Mucosa of rectum (tissue), 2 donors: ENCODE data around the gene PPP2R3B.
"Not testable (repeated sequence)": the region's sequence is repeated elsewhere in the genome, so short reads cannot be mapped to it uniquely, and the experiment has no call there.

Source experiments
- H3K27ac ChIP-seq, 2 donors: one replicate each; pipeline ENCODE4 v1.7.0; 2013; ENCODE audit warnings: inconsistent platforms in 2 of 2, low read depth in 2 of 2, low read length in 2 of 2
- H3K27me3 ChIP-seq, 2 donors: one replicate each; pipeline ENCODE4 v1.7.0; 2013; ENCODE audit warnings: low read length in 2 of 2; ENCODE audit not compliant: control insufficient read depth in 2 of 2, insufficient read depth in 2 of 2
- H3K36me3 ChIP-seq, 2 donors: one replicate each; pipeline ENCODE4 v1.7.0; 2013; ENCODE audit warnings: low read length in 2 of 2; ENCODE audit not compliant: control insufficient read depth in 2 of 2, insufficient read depth in 2 of 2
- H3K4me1 ChIP-seq, 2 donors: one replicate each; pipeline ENCODE4 v1.7.0; 2013; ENCODE audit warnings: low read length in 2 of 2, mild to moderate bottlenecking in 1 of 2; ENCODE audit not compliant: control insufficient read depth in 2 of 2, insufficient read depth in 2 of 2
- H3K4me3 ChIP-seq, 2 donors: one replicate each; pipeline ENCODE4 v1.7.0; 2013; ENCODE audit warnings: low read length in 2 of 2
- H3K9ac ChIP-seq, 2 donors: one replicate each; pipeline ENCODE4 v1.7.0; 2013; ENCODE audit warnings: low read length in 2 of 2, low read depth in 1 of 2, mild to moderate bottlenecking in 1 of 2
- H3K9me3 ChIP-seq, 2 donors: one replicate each; pipeline ENCODE4 v1.7.0; 2013; ENCODE audit warnings: low read length in 2 of 2; ENCODE audit not compliant: control insufficient read depth in 2 of 2
- donor health status: healthy.
- donor health status: Normal muscosa, but diverticular disease.

Gene PPP2R3B

GRCh38 chrX:332496-332860 is 54.2 kb downstream of the PPP2R3B start:
- Histone ChIP-seq H3K36me3 (peaks cover 2 to 5% of the 10 kb centered on the region in 2 donors), H3K9me3 (no peaks in the 10 kb centered on the region), H3K27ac (no peak overlapping the region), H3K4me1 (peaks cover 0 to 2% of the 10 kb centered on the region in 2 donors), H3K4me3 (no peak overlapping the region), H3K27me3 (peaks cover 2 to 5% of the 10 kb centered on the region in 2 donors), H3K9ac (no peak overlapping the region)

DNA sequence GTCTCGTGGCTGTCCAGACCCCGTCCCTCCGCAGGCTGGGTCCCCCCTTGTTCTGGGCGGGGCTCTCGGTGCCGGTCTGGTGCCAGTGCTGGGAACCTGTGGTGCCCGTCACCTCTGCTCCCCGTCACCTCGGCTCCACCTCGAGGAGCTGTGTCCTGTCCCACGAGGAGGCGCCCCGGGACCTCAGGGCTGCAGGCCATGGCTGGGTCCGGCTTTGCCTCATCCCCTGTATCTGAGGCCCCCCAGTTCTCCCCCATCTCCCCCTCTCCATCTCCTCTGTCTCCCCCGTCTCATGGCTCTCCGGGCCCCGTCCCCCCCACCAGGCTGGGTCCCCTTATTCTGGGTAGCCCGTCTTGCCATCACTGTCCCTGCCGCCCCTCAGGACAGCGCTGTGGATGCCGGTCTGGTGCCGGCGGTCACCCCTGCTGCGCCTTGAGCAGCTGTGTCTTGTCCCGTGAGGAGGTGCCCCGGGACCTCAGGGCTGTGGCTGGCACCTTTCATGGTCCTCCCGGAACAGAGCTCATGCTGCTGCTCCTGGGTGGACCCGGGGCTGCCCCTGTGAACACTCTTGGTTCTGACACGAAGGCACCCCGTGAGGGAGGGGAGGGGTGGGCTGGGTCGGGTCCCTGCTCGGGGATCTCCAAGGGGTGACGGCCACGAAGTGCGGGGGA is 54.7 kb downstream of the PPP2R3B start:
- H3K9me3 ChIP-seq: no peaks in the 10 kb centered on the region
- peaks cover 2 to 5% of the 10 kb centered on the region in 2 donors for H3K27me3 ChIP-seq
- peaks cover 2 to 5% of the 10 kb centered on the region in 2 donors for H3K36me3 ChIP-seq
- H3K27ac ChIP-seq: no peak overlapping the region
- no peak overlapping the region for H3K9ac ChIP-seq
- no peak overlapping the region for H3K4me3 ChIP-seq
- H3K4me1 ChIP-seq: peaks cover 0 to 2% of the 10 kb centered on the region in 2 donors

- Histone ChIP-seq H3K36me3 (peaks cover 2 to 5% of the 10 kb centered on the region in 2 donors), H3K9ac (no peak overlapping the region), H3K9me3 (no peaks in the 10 kb centered on the region), H3K27me3 (peaks cover 2 to 5% of the 10 kb centered on the region in 2 donors), H3K4me1 (peaks cover 0 to 2% of the 10 kb centered on the region in 2 donors), H3K27ac (no peak overlapping the region), H3K4me3 (no peak overlapping the region)
Observed at GRCh38 chrX:331151-331824, 55.4 kb downstream of the PPP2R3B start.

DNA sequence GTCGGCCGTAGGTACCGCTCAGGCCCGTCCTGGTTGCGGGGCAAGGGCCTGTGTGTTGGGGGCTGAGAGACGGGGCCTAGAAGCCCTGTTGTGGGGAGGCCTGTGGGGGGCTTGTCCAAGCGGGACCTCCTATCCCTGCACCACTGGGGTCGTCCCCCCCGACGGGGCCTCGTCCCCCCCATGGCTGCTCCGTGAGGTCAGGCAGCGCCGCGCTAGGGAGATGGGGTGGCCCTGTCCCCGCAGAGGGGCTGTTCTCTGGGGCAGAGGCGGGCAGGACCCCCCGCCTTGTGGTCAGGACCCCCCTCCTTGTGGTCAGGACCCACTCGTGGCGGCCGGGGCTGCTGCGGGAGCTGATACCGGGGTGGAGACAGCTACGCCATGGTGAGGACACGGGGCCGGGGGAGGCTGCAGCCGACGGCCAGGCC is 56.0 kb downstream of the PPP2R3B start:
- no peak overlapping the region for H3K9ac ChIP-seq
- H3K36me3 ChIP-seq: peaks cover 2 to 5% of the 10 kb centered on the region in 2 donors
- H3K27ac ChIP-seq: no peak overlapping the region
- no peak overlapping the region for H3K4me3 ChIP-seq
- peaks cover 0 to 2% of the 10 kb centered on the region in 2 donors for H3K4me1 ChIP-seq
- H3K27me3 ChIP-seq: peaks cover 2 to 5% of the 10 kb centered on the region in 2 donors
- H3K9me3 ChIP-seq: no peaks in the 10 kb centered on the region

- not testable (repeated sequence) for H3K36me3 ChIP-seq, H3K27me3 ChIP-seq, H3K27ac ChIP-seq, H3K4me1 ChIP-seq, H3K9me3 ChIP-seq, H3K9ac ChIP-seq, H3K4me3 ChIP-seq
Observed at GRCh38 chrX:330141-330725, 56.5 kb downstream of the PPP2R3B start.

GRCh38 chrX:329291-329910 is 57.3 kb downstream of the PPP2R3B start:
- H3K9me3 ChIP-seq: no peaks in the 10 kb centered on the region
- H3K9ac ChIP-seq: no peak overlapping the region
- H3K36me3 ChIP-seq: peaks cover 0 to 5% of the 10 kb centered on the region in 2 donors
- no peak overlapping the region for H3K4me3 ChIP-seq
- H3K27me3 ChIP-seq: peaks cover 2 to 5% of the 10 kb centered on the region in 2 donors
- peaks cover 0 to 2% of the 10 kb centered on the region in 2 donors for H3K4me1 ChIP-seq
- no peak overlapping the region for H3K27ac ChIP-seq

- Histone ChIP-seq H3K9ac (no peak overlapping the region), H3K36me3 (no peaks in the 10 kb centered on the region), H3K27ac (no peak overlapping the region), H3K27me3 (peaks cover 2 to 5% of the 10 kb centered on the region in 2 donors), H3K4me1 (peaks cover 4 to 5% of the 10 kb centered on the region in 2 donors), H3K9me3 (no peaks in the 10 kb centered on the region), H3K4me3 (no peak overlapping the region)
Observed at GRCh38 chrX:327660-328126, 59.0 kb downstream of the PPP2R3B start.

DNA sequence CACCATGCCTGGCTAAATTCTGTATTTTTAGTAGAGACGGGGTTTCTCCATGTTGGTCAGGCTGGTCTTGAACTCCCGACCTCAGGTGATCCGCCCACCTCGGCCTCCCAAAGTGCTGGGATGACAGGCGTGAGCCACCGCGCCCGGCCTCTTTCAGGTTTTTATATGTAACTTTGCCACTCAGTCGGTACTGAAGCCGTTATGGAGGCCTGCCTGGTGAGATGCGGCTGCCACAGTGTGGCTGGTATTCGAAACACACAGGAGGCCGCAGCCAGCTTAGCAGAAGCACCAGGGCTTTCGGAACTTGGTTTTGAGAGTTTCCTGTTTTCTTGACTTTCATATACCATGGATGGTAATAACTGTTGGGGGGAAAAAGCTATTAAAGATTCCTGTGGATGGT is 62.0 kb downstream of the PPP2R3B start:
- not testable (repeated sequence) for H3K27ac ChIP-seq, H3K27me3 ChIP-seq, H3K9me3 ChIP-seq, H3K9ac ChIP-seq, H3K36me3 ChIP-seq, H3K4me3 ChIP-seq
- H3K4me1 ChIP-seq: peaks cover 12 to 16% of the 10 kb centered on the region in 2 donors

- no peaks in the 10 kb centered on the region for H3K9me3 ChIP-seq
- no peak overlapping the region for H3K4me3 ChIP-seq
- H3K27ac ChIP-seq: no peak overlapping the region
- H3K9ac ChIP-seq: no peak overlapping the region
- no peaks in the 10 kb centered on the region for H3K27me3 ChIP-seq
- H3K4me1 ChIP-seq: peaks cover 12 to 18% of the 10 kb centered on the region in 2 donors
- no peaks in the 10 kb centered on the region for H3K36me3 ChIP-seq
Observed at GRCh38 chrX:323721-324628, 62.7 kb downstream of the PPP2R3B start.
